GM12872 (cell line): ENCODE results near the gene RGS9.

ENCODE experiments used
- CTCF ChIP-seq: IDR thresholded peaks from 3 replicates; pipeline ENCODE4 v1.5.1; 2011; ENCODE audit warnings: low read depth, mild to moderate bottlenecking, low read length, moderate library complexity; ENCODE audit not compliant: insufficient read depth

The RGS9 gene

DNA sequence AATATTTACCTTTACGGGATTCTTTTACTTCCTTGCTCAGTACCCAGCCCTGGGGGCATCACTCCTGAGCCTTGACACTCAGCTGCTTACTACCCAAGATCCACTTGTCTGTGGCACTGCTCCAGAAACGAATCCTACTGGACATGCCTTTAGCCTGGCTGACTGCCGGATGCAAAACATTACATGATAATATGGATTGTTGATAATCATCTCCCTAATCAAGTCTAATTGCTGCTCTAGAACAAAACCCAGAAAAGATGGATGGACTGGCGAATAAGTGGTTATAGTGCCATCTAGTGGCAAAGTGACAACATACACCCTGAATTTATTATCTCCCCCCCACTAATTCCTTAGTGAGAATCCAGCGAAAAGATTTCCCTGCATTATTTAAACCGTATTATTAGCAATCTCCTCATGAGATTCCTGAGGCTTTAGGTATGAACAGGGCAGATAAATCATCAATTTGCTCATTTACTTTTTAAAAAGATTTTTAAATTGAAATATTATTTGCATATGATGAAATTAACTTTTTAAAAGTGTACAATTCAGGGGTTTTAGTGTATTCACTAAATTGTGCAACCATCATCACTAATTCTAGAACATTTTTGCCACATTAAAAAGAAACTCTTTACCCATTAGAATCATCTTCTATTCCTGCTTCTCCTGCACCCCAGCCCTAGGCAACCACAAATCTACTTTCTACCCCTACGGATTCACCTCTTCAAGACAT is 61.6 kb downstream of the RGS9 start:
- TF ChIP-seq CTCF = peak; percentile 64

- no peak for TF ChIP-seq CTCF
These were observed 64.2 kb downstream of the RGS9 start for GRCh38 chr17:65201331-65201730.

- TF ChIP-seq CTCF = no peak
These were observed 65.8 kb downstream of the RGS9 start for GRCh38 chr17:65202844-65203571.

GRCh38 chr17:65204001-65204400 is 66.8 kb downstream of the RGS9 start:
- no peak for TF ChIP-seq CTCF

DNA sequence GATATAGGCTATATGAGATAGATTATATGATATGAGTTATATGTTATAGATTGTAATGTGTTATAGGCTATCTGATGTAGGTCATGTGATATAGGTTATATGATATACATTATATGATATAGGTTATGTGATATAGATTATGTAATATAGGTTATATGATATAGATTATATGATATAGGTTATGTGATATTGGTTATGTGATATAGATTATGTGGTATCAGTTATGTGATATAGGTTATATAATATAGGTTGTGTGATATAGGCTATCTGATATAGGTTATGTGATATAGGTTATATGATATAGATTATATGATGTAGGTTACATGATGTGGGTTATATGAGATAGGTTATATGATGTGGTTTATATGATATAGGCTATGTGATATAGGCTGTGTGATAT is 68.5 kb downstream of the RGS9 start:
- no peak for TF ChIP-seq CTCF

- TF ChIP-seq CTCF = no peak
These were observed 71.5 kb downstream of the RGS9 start for GRCh38 chr17:65208717-65209116.

DNA sequence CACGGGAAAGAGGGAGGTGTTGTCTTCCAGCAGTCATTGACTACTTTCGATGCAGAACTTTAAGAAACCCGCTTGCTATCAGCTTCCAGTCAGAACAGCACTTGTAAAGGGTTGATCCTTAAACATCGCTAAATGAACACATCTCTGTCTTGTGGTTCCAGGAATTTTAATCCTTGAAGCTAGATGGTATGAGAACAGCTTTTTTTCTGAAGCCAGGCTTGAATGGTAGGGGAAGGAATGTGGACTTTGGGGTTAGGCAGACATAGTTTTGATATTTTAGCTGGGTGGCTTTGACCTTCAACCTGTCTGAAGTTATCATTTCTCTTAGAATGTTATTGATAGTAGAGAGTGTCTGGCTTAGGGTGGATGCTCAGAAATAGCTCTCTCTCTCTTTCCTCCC is 81.1 kb downstream of the RGS9 start:
- no peak for TF ChIP-seq CTCF
